GM21526 (cell line): ENCODE data around the gene OR51A2.
"Not testable (repeated sequence)": the region's sequence is repeated elsewhere in the genome, so short reads cannot be mapped to it uniquely, and the experiment has no call there.

Experiments used
- ATAC-seq: cut with Tn5 transposase; IDR thresholded peaks from one replicate; pipeline ENCODE4 v1.9.1; 2021; ENCODE audit warnings: moderate library complexity; ENCODE audit not compliant: unreplicated experiment, low FRiP score

OR51A2 gene, protein sequence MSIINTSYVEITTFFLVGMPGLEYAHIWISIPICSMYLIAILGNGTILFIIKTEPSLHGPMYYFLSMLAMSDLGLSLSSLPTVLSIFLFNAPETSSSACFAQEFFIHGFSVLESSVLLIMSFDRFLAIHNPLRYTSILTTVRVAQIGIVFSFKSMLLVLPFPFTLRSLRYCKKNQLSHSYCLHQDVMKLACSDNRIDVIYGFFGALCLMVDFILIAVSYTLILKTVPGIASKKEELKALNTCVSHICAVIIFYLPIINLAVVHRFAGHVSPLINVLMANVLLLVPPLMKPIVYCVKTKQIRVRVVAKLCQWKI

DNA sequence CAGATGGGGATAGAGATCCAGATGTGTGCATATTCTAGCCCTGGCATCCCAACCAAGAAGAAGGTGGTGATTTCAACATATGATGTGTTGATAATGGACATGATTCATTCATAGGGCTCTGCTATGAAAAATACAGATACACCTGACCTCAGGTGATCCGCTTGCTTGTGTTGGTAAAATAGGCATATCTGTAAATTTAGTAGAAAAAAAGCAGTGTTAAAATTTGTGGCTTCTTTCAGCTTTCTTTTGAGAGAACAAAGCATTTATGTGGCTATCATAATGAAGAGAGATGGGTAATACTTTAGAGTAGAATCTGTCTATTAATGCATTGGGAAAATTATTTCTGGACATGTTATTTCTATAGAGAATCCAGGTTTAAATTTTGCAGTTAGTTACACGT is at the start of gene OR51A2:
Gene OR51A2, minus strand, starts transcription at position 101 of the 400 bp plus-strand sequence. Its CDS starts 0 bp downstream, at position 101.
- not testable (repeated sequence) for ATAC-seq

DNA sequence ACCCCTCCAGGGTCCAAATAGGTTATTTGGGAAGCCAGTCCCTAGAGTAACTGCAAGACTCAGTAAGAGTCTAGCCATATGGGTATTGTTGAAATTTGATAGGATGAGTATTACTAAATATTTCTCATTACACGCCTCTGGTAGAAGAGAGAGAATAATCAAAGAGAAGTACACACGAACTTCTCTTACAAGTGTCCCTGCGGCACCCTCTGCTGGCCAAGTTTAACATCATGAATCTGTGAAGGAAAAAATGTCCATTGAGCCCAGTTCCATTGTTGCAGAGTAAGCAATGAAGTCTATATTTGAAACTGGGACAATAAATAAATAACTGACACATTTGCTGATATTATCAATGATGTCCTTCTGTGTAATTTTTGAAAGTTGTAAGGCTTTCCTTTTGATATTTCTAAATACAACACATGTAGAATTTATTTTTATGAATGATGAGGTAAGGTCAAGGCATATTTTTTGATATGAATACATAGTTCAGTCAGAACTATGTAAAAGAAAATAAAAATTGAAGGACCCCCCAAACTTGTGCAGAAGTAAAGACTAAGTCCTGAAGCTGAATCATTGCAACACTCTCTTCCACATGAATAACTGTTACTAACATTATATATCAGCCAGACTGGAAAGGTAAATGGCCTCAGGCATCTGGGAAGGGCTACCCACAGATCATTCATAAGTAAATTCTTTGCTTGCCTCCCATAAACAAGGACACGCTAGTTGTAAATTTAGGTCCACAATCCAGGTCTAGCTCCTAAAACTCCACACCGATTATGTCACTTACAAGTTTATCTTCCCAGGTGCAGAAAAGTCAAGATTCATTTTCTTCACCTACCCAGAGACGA is 49.1 kb upstream of the OR51A2 start:
- ATAC-seq = no peak

DNA sequence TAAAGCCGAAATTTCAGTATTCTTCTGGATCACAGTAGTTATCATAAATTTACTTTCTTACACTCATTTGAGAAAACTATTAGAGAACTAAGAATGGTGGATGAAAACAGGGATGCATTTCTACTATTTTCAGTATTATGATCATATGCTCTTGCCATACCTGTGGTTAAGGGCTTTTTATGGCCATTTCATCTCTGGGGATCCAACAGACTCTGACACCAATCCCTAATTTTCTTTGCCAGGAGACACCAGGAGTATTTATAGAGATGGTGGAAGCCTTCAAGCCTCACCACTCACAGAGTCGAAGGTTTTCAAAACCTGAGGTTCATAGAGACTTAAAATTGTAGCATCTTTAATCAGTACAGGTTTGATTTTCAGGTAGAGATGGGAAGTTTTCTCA is 39.0 kb upstream of the OR51A2 start, which contains the start of gene OR51L1:
Gene OR51L1, plus strand, starts transcription at position 301 of the 400 bp plus-strand sequence. CDS start 4,132 bp downstream, outside the sequence.
- no peak for ATAC-seq

DNA sequence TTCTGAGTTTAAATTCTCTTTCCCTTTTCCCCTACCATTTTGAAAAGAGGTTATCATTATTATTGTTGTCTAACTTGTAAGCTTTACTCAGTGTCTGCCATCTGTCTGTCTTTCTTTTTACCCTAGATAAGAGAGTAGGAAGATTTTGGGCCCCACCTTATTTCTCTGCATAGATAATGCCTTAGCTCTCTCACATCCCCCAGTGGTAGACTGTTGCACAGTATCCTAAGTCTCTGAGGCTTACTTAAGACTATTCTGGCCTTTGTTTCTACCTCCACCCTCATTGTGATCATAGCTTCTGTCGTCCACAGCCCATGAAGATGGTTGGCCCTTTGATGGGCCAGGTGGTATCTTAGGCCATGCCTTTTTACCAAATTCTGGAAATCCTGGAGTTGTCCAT is 35.5 kb upstream of the OR51A2 start:
- no peak for ATAC-seq

DNA sequence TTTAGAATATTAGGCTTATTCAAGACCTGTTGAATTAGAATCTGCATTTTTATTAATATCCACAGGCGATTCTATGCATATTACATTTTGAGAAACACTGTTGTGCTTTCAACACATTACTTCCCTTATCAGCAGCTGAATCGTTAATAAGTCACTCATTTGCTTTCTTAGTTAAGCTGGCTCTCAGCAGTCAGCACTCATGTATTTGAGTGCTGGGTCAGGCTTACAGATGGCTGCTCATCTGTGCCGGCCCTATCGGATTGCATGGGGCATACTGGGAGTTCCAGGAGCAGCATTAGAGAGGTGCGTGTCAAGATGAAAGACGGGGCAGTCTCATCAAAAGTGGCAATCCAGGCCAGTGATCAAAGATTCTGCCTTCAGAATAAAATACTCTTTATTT is 28.3 kb upstream of the OR51A2 start:
- ATAC-seq = no peak

DNA sequence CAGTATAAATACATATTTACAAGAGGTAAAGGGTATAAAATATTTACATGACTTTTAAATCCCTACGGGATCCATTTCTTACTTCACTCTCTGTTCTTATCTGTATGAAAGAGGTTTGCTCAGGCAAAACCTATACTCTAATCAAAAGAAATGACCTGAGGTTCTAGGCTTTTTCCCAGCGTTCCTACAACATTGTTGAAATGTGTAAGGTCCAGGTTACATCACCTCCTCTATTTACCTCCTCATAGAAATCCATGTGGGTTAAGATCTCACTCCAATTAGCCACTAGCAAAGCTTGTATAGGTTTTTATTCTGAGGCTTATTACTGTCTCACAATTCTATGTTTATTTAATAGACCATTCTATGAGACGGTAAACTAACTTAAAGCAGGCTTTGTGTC is 27.2 kb upstream of the OR51A2 start:
- no peak for ATAC-seq

DNA sequence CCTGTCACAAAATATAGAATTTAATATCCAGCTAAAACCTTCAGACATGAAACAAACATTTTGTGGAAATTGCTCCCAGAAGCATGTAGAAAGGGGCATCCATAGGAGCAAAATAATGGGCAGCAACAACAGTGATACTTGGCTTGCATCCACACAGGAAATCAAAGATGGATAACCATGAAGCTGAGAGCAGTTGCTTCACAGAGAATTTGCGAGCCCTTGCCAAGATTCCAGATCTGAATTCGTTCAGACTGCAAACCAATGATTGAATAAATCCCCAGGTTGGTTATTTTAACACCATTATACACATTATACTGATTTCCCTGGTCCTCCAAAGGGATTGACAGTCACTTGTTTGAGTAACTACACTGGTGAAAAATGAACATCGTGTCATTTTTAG is 23.5 kb upstream of the OR51A2 start:
- ATAC-seq = no peak

DNA sequence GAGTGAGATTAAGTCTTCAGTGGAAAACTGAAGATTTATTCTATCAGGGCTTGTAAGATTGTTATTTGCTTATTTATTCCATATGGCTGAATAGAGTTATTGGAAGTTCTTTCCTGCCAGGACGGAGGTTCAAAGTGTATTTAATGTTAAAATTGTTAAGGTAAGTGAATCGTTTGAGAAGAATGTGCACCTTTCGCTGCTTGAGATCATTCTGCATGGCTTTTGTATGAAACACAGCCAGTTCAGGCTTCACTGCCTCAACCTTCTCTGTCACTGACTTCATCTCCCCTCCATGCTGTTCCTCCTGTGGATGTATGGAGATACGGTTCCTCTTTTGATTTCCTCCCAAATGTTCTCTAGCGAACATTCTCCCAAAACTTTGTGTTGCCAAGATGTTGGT is 19.9 kb upstream of the OR51A2 start:
- no peak for ATAC-seq

DNA sequence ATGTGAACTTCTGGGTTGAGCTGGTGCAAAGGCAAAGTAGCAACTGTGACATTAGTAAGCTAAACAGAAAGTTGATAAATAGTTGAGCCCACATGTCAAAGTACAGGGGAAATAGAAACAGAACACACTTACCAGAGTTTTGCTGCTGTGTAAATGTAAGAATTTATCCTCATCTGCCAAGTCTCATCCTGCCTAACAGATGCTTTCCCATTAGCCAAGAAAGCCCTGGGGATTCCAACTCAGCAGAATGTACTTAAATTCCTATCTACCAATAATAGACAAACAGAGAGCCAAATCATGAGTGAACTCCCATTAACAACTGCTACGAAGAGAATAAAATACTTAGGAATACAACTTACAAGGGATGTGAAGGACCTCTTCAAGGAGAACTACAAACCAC is 7.3 kb upstream of the OR51A2 start:
- ATAC-seq = no peak

DNA sequence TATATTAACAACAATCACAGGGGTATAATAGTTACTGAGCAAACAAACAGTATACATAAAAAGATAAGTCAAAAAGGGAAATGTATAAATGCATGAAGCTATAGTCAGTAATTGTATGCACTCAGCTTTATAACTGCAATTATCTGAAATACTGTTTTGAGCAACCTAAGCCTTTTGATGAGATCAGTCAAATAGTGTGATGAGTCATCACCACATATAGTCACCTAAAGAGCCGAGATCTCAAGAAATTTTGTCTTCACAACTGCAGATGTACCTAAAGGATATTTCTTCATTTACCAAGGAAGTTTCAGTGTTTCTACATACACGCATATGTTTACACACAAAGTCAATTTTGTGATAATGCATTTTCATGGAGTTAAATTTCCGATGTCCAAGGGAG is 5.4 kb upstream of the OR51A2 start:
- ATAC-seq = no peak

DNA sequence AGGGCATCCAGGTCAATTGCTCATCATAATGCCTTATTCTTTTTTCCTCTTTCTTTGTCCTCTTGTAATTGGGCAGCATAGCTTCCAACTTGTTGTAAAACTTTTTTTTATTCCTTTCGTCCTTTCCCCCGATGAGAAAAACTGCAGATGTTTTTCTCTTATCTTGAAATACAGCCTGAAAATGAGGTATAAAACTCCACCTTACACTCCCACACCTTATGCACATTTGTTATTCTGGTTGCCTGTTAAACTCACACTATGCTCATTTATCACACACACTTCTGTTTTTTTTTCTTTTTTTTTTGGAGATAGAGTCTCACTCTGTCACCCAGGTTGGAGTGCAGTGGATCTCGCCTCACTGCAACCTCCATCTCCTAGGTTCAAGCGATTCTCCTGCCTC is 1.9 kb upstream of the OR51A2 start:
- no peak for ATAC-seq

DNA sequence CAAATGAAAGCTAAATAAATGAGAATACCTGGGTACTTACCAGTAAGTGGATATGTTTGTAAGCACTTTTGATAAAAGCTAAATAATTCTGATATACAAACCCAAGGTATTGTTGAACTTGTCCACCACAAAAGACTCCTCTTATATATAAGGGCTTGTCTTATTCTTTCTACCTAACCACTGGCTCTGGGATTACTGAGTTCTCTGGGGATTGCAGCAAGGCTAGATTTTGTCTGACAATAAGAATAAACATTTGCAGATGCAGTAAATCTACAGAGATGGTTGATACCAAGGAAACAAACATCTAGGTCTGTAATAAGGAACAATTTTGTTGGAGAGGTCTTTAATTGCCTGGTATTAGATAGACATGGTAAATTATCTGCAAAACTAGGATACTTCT is 8.0 kb downstream of the OR51A2 start, which contains the start of gene OR51A4:
Gene OR51A4, minus strand, starts transcription at position 101 of the 400 bp plus-strand sequence. CDS start 505 bp downstream, outside the sequence.
- no peak for ATAC-seq

DNA sequence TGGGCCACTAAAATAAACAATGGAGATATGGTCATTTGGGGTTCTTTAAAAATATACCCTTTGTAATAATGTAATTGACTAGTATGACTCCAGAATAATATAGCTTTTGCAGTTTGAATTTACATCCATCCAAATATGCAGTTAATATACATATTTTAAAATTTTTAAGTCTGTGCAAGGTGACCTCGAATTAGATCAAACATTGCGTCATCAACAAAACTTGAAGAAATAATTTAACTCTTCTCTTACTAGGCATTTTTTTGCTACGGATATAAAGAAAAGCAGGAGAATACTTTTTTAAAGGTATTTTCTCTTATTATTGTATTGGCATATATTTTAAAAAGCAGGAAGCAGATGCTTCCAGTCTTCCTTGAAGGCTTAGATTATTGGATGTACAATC is 18.8 kb downstream of the OR51A2 start:
- ATAC-seq = no peak

DNA sequence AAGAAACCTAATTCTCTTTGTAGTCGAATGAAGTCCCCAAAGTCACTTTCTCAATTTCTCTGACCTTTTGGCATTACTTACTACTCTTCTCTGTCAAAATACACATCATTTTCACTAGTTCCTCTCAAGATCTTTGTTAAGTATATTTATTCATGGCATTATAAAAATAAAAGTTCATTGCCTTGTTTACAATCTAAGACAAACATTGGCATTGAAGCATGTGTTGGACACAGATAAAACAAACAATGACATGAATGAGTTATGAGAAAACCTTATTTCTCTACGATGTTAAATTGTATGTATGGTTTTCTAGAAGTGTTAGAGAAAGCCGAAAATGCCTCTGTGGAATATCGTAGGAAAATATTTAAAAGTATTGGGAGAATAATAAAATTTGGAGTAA is 22.8 kb downstream of the OR51A2 start:
- no peak for ATAC-seq

DNA sequence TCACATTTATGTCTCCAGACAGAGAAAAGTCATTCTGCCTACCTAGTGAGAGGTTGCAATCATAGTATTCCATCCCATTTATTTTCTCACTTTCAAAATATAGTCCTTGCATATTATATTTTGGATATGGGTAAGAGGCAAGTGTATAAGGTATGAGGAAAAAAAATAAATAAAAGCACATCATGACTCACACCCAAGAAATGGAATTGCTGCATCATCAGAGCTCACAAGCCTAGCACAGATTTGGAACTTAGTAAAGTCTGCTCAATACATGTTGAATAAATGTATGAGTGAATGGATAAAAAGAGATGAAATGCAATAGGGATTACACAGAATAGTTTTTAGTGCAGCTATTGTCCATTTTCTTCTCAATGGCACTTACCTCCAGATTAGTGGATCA is 28.9 kb downstream of the OR51A2 start:
- no peak for ATAC-seq

DNA sequence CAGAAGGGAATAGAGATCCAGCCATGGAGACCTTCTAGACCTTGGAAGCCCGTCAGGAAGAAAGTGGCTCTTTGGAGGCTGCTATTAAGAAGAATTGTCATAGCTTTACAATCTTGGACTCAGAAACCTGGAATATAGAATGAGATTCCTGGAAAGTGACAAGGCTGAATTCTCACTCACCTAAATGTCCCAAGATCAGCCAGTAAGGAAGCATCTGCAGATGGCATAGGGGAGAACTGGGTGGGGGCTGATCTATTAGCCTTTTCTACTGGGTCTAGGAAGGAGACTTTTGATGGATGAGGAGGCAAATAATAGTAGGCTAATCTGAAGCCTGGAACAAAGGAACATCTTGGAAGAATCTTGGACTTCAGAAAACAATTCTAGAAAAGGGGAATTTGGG is 31.3 kb downstream of the OR51A2 start, which contains the start of gene OR51G1:
Gene OR51G1, minus strand, starts transcription at position 101 of the 400 bp plus-strand sequence. Its CDS starts 0 bp downstream, at position 101.
- ATAC-seq = no peak

DNA sequence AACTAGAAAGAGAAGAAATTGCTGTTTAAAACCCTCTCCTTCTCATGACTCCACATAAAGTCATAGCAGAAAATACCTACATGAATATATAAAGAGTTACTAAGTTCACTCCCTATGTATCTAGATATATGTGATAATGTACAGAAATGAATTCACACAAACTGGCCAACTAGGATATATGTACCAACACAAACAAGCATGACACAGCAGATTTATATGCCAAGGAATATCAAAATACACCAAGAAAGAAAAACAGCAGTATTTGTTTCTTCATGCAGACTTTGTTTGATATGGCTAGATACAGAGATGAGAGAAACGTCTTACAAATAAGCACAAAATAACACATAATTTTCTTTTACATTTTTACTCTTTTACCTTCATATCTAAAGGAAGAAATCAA is 33.2 kb downstream of the OR51A2 start:
- ATAC-seq = no peak

DNA sequence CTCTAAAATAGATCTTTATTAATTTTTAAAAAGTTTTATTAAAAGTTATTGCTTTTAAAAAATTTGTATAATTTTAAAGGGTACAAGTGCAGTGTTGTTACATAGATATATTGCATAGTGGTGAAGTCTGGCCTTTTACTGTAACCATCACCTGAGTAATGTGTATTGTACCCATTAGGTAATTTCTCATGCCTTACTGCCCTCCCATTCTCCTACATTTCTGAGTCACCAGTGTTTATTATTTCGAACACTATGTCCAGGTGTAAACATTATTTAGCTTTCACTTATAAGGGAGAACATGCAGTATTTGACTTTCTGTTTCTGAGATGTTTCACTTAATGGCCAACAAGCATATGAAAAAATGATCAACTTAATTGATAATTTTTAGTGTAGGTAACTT is 33.7 kb downstream of the OR51A2 start:
- ATAC-seq = no peak

DNA sequence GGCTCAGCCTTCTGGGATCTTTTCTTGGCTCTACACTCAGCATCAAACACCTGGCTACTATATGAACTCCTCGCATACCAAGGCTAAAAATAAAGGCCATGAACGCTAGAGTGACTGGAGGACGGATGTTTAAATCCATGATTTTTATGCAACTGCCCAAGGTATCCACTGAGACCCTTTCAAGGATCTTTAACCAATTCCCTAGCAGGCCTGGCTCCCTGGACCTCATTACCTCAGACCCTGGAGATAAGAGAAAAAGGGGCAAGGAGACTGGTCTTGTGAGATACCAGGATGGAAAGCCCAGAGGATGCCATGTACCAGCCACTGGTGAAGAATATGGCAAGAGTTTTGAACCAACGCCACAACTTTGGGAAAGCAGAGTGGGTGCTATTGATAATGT is 36.3 kb downstream of the OR51A2 start, which contains the start of gene OR51G2:
Gene OR51G2, minus strand, starts transcription at position 101 of the 400 bp plus-strand sequence. CDS start 3,687 bp downstream, outside the sequence.
- no peak for ATAC-seq

DNA sequence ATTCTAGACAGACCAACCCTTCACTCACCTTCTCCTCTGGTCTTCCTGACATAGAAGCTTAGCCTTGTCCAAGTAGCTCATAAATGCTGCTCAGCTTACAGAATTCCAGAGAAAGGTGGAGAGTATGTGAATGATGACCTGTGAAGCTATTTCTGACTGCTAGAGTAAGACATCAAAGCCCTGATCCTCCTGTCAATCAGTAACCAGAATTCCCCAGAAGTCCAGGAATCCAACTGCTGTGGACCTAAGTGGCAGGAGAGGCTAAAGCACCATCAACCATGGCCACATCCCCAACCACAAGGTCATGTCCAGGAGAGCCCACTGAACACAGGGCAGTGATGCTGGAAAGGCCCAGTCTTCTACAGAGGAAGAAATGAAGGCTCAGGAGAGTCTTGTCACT is 38.9 kb downstream of the OR51A2 start:
- ATAC-seq = no peak
